ENCODE measurements around the gene KCNH4. TPM values are rescaled to one million over a fixed set of nuclear protein-coding genes. Genes with fewer than 3 reads are reported as not detected.
"Not testable (repeated sequence)": the region's sequence is repeated elsewhere in the genome, so short reads cannot be mapped to it uniquely, and the experiment has no call there.

Gene KCNH4
- polyA plus RNA-seq, 1 donor (not counting 4 experiments of a cell fraction or from before 2014, with no cell fraction given) = not detected

- Histone ChIP-seq H3K27ac (ENCODE audit: control insufficient read depth, insufficient read depth, low read length) (no peak overlapping the region), H3K9me3 (ENCODE audit: control insufficient read depth, low read depth, low read length) (no peaks in the 10 kb centered on the region), H3K36me3 (ENCODE audit: control insufficient read depth in 2 of 2, extremely low read depth in 1 of 2, insufficient read depth in 2 of 2, low read length in 2 of 2) (peaks cover 2 to 5% of the 10 kb centered on the region in 2 experiments), H3K79me2 (ENCODE audit: control insufficient read depth, insufficient read depth, low read length) (no peaks in the 10 kb centered on the region), H2AFZ (ENCODE audit: control insufficient read depth, low read length) (no peak overlapping the region), H4K20me1 (ENCODE audit: control insufficient read depth, extremely low read depth, insufficient read depth, low read length) (no peaks in the 10 kb centered on the region), H3K4me3 (ENCODE audit: control insufficient read depth in 2 of 3, extremely low read depth in 1 of 3, insufficient read depth in 2 of 3, low read depth in 1 of 3, low read length in 3 of 3) (no peak overlapping the region), H3K27me3 (ENCODE audit: control insufficient read depth, extremely low read depth, insufficient read depth, low read length) (no peaks in the 10 kb centered on the region), H3K9me1 (ENCODE audit: control insufficient read depth, extremely low read depth, insufficient read depth, low read length) (no peaks in the 10 kb centered on the region), H3K9ac (ENCODE audit: control insufficient read depth, extremely low read depth, insufficient read depth, low read length) (no peak overlapping the region), H3K4me1 (ENCODE audit: control insufficient read depth, extremely low read depth, insufficient read depth, low read length) (no peaks in the 10 kb centered on the region), H3K4me2 (ENCODE audit: control insufficient read depth, extremely low read depth, insufficient read depth, low read depth, low read length) (no peak overlapping the region)
- dilution Hi-C loops (cut with MboI; ENCODE audit: extremely low pct_ligation_motif_present, low sequenced_read_pairs) = no loop called here
- FAIRE-seq = no peak
- DNase-seq (ENCODE audit: low read depth, low spot score) = no peak
- TF ChIP-seq CTCF (optimal IDR thresholded peaks at IDR 0.05 in 1 of 3, IDR thresholded peaks at IDR 0.05 in 1 of 3, conservative IDR thresholded peaks at IDR 0.05 in 1 of 3; ENCODE audit: extremely low read depth in 1 of 3, insufficient read depth in 2 of 3, low read length in 3 of 3) (no peak), EZH2 (IDR thresholded peaks at IDR 0.05; ENCODE audit: low read length) (no peak)
Measured at GRCh38 chr17:42210046-42210445, 29.1 kb upstream of the KCNH4 start.

- FAIRE-seq; H3K4me1 ChIP-seq (ENCODE audit: control insufficient read depth, extremely low read depth, insufficient read depth, low read length); dilution Hi-C loops (cut with MboI; ENCODE audit: extremely low pct_ligation_motif_present, low sequenced_read_pairs): not testable (repeated sequence)
Measured at GRCh38 chr17:42206153-42206612, 25.2 kb upstream of the KCNH4 start.

GRCh38 chr17:42203354-42203753 is 22.4 kb upstream of the KCNH4 start:
- H3K4me3 ChIP-seq (ENCODE audit: control insufficient read depth in 2 of 3, extremely low read depth in 1 of 3, insufficient read depth in 2 of 3, low read depth in 1 of 3, low read length in 3 of 3) = no peak overlapping the region
- H3K9ac ChIP-seq (ENCODE audit: control insufficient read depth, extremely low read depth, insufficient read depth, low read length) = no peak overlapping the region
- no peak for TF ChIP-seq EZH2 (IDR thresholded peaks at IDR 0.05; ENCODE audit: low read length)
- no peak for TF ChIP-seq CTCF (optimal IDR thresholded peaks at IDR 0.05 in 1 of 3, IDR thresholded peaks at IDR 0.05 in 1 of 3, conservative IDR thresholded peaks at IDR 0.05 in 1 of 3; ENCODE audit: extremely low read depth in 1 of 3, insufficient read depth in 2 of 3, low read length in 3 of 3)

More at GRCh38 chr17:42206153-42206612, 25.2 kb upstream of the KCNH4 start:
- not testable (repeated sequence) for H2AFZ ChIP-seq (ENCODE audit: control insufficient read depth, low read length); H3K4me3 ChIP-seq (ENCODE audit: control insufficient read depth in 2 of 3, extremely low read depth in 1 of 3, insufficient read depth in 2 of 3, low read depth in 1 of 3, low read length in 3 of 3); DNase-seq (ENCODE audit: low read depth, low spot score); H3K27ac ChIP-seq (ENCODE audit: control insufficient read depth, insufficient read depth, low read length); H3K79me2 ChIP-seq (ENCODE audit: control insufficient read depth, insufficient read depth, low read length); H3K9ac ChIP-seq (ENCODE audit: control insufficient read depth, extremely low read depth, insufficient read depth, low read length); H3K4me2 ChIP-seq (ENCODE audit: control insufficient read depth, extremely low read depth, insufficient read depth, low read depth, low read length); H4K20me1 ChIP-seq (ENCODE audit: control insufficient read depth, extremely low read depth, insufficient read depth, low read length); H3K36me3 ChIP-seq (ENCODE audit: control insufficient read depth in 2 of 2, extremely low read depth in 1 of 2, insufficient read depth in 2 of 2, low read length in 2 of 2); H3K27me3 ChIP-seq (ENCODE audit: control insufficient read depth, extremely low read depth, insufficient read depth, low read length); H3K9me1 ChIP-seq (ENCODE audit: control insufficient read depth, extremely low read depth, insufficient read depth, low read length); H3K9me3 ChIP-seq (ENCODE audit: control insufficient read depth, low read depth, low read length)

More at GRCh38 chr17:42203354-42203753, 22.4 kb upstream of the KCNH4 start:
- H3K9me1 ChIP-seq (ENCODE audit: control insufficient read depth, extremely low read depth, insufficient read depth, low read length) = no peaks in the 10 kb centered on the region
- dilution Hi-C loops (cut with MboI; ENCODE audit: extremely low pct_ligation_motif_present, low sequenced_read_pairs) = no loop called here
- H3K4me2 ChIP-seq (ENCODE audit: control insufficient read depth, extremely low read depth, insufficient read depth, low read depth, low read length) = no peak overlapping the region
- H3K9me3 ChIP-seq (ENCODE audit: control insufficient read depth, low read depth, low read length) = no peaks in the 10 kb centered on the region
- H3K4me1 ChIP-seq (ENCODE audit: control insufficient read depth, extremely low read depth, insufficient read depth, low read length) = no peaks in the 10 kb centered on the region
- H4K20me1 ChIP-seq (ENCODE audit: control insufficient read depth, extremely low read depth, insufficient read depth, low read length) = no peaks in the 10 kb centered on the region
- H3K79me2 ChIP-seq (ENCODE audit: control insufficient read depth, insufficient read depth, low read length) = no peaks in the 10 kb centered on the region
- no peak overlapping the region for H2AFZ ChIP-seq (ENCODE audit: control insufficient read depth, low read length)
- DNase-seq (ENCODE audit: low read depth, low spot score) (no peak), FAIRE-seq (no peak)
- H3K36me3 ChIP-seq (ENCODE audit: control insufficient read depth in 2 of 2, extremely low read depth in 1 of 2, insufficient read depth in 2 of 2, low read length in 2 of 2) = peaks cover 0 to 2% of the 10 kb centered on the region in 2 experiments
- H3K27me3 ChIP-seq (ENCODE audit: control insufficient read depth, extremely low read depth, insufficient read depth, low read length) = no peaks in the 10 kb centered on the region
- no peak overlapping the region for H3K27ac ChIP-seq (ENCODE audit: control insufficient read depth, insufficient read depth, low read length)
